Measurements from ENCODE around the gene APOD.
"Not testable (repeated sequence)": the region's sequence is repeated elsewhere in the genome, so short reads cannot be mapped to it uniquely, and the experiment has no call there.

DNA sequence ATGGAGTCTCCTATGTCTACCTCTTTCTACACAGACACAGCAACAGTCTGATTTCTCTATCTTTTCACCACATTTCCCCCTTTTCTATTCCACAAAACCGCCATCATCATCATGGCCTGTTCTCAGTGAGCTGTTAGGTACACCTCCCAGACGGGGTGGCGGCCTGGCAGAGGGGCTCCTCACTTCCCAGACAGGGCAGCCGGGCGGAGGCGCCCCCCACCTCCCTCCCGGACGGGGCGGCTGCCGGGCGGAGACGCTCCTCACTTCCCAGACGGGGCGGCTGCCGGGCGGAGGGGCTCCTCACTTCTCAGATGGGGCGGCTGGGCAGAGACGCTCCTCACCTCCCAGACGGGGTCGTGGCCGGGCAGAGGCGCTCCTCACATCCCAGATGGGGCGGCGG is 15.8 kb upstream of the APOD start:
- TF ChIP-seq, protein P1, sequence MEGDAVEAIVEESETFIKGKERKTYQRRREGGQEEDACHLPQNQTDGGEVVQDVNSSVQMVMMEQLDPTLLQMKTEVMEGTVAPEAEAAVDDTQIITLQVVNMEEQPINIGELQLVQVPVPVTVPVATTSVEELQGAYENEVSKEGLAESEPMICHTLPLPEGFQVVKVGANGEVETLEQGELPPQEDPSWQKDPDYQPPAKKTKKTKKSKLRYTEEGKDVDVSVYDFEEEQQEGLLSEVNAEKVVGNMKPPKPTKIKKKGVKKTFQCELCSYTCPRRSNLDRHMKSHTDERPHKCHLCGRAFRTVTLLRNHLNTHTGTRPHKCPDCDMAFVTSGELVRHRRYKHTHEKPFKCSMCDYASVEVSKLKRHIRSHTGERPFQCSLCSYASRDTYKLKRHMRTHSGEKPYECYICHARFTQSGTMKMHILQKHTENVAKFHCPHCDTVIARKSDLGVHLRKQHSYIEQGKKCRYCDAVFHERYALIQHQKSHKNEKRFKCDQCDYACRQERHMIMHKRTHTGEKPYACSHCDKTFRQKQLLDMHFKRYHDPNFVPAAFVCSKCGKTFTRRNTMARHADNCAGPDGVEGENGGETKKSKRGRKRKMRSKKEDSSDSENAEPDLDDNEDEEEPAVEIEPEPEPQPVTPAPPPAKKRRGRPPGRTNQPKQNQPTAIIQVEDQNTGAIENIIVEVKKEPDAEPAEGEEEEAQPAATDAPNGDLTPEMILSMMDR (IDR thresholded peaks at IDR 0.05): not testable (repeated sequence)
- TF ChIP-seq POLR2A, POLR2AphosphoS5 (IDR thresholded peaks at IDR 0.05): not testable (repeated sequence)
